ENCODE measurements around the gene LAMB4.

The LAMB4 gene

GRCh38 chr7:108142675-108143259 lies 12.6 kb upstream of the LAMB4 start:
- DNase-seq = no peak

GRCh38 chr7:108142180-108142579 lies 12.0 kb upstream of the LAMB4 start:
- no peak for DNase-seq

- no peak for DNase-seq
These were observed 10.5 kb upstream of the LAMB4 start for GRCh38 chr7:108140671-108141070.

GRCh38 chr7:108138911-108139310 lies 8.8 kb upstream of the LAMB4 start:
- no peak for DNase-seq

- no peak for DNase-seq
These were observed 7.8 kb upstream of the LAMB4 start for GRCh38 chr7:108137993-108138392.

GRCh38 chr7:108137040-108137439 lies 6.9 kb upstream of the LAMB4 start:
- no peak for DNase-seq

GRCh38 chr7:108136191-108136688 lies 6.1 kb upstream of the LAMB4 start:
- no peak for DNase-seq

- DNase-seq = no peak
These were observed 5.5 kb upstream of the LAMB4 start for GRCh38 chr7:108135446-108136190.

GRCh38 chr7:108134486-108134885 lies 4.3 kb upstream of the LAMB4 start:
- no peak for DNase-seq

- no peak for DNase-seq
These were observed 2.5 kb upstream of the LAMB4 start for GRCh38 chr7:108132551-108133265.

- DNase-seq = no peak
These were observed 869 bp downstream of the LAMB4 start for GRCh38 chr7:108129018-108129965.

- DNase-seq = no peak
These were observed 1.6 kb downstream of the LAMB4 start for GRCh38 chr7:108128514-108128913.

- DNase-seq = no peak
These were observed 2.7 kb downstream of the LAMB4 start for GRCh38 chr7:108127461-108127860.

- DNase-seq = no peak
These were observed 5.3 kb downstream of the LAMB4 start for GRCh38 chr7:108124820-108125219.

GRCh38 chr7:108122181-108122580 lies 8.0 kb downstream of the LAMB4 start:
- DNase-seq = no peak

- no peak for DNase-seq
These were observed 9.2 kb downstream of the LAMB4 start for GRCh38 chr7:108120933-108121332.

- DNase-seq = no peak
These were observed 10.0 kb downstream of the LAMB4 start for GRCh38 chr7:108120196-108120595.

- DNase-seq = no peak
These were observed 11.2 kb downstream of the LAMB4 start for GRCh38 chr7:108118959-108119358.

GRCh38 chr7:108114117-108114841 lies 15.9 kb downstream of the LAMB4 start:
- peak; percentile 14 to 19 for DNase-seq

GRCh38 chr7:108112683-108113082 lies 17.5 kb downstream of the LAMB4 start:
- no peak for DNase-seq

- DNase-seq = no peak
These were observed 20.8 kb downstream of the LAMB4 start for GRCh38 chr7:108109221-108109908.
